Measurements from ENCODE around the gene NDUFB7. TPM values are rescaled to one million over a fixed set of nuclear protein-coding genes. Genes with fewer than 3 reads are reported as not detected.

Gene NDUFB7
- total RNA-seq = 100 to 1,000 TPM in 6 of 7 donors, 10 to 100 TPM in 1; 86.9 to 429 (median 143) TPM
- polyA plus RNA-seq = 100 to 1,000 TPM in 1 of 2 donors, not detected in 1; 317 TPM
- long read RNA-seq, donor 1, transcript NDUFB7-201 (3 exons, 531 nt) = major isoform, 12 of 14 reads
- long read RNA-seq, donor 1, partial matches to known transcripts = 0 of 14 reads
- long read RNA-seq, donor 1, other reads (novel, unspliced or antisense) = 2 of 14 reads
- long read RNA-seq, donor 2, transcript NDUFB7-201 (3 exons, 531 nt) = major isoform, 115 of 115 reads
- long read RNA-seq, donor 2, partial matches to known transcripts = 0 of 115 reads
- long read RNA-seq, donor 2, other reads (novel, unspliced or antisense) = 0 of 115 reads
- long read RNA-seq, donor 3, transcript NDUFB7-201 (3 exons, 531 nt) = major isoform, 80 of 87 reads
- long read RNA-seq, donor 3, partial matches to known transcripts = 4 of 87 reads
- long read RNA-seq, donor 3, other reads (novel, unspliced or antisense) = 3 of 87 reads

GRCh38 chr19:14571695-14572490 lies at the start of gene NDUFB7:
NDUFB7 (minus strand) TSS chr19:14572066; CDS start chr19:14572000, 66 bp downstream.
- H3K36me3 ChIP-seq = no peaks in the 10 kb centered on the region
- H3K4me1 ChIP-seq (ENCODE audit: insufficient read depth) = peaks cover 10% of the 10 kb centered on the region
- peak; percentile 81 to 88 (median 84) for DNase-seq
- no peaks in the 10 kb centered on the region for H3K27me3 ChIP-seq
- TF ChIP-seq EP300 (IDR thresholded peaks at IDR 0.05) = no peak
- no peak for TF ChIP-seq POLR2A (IDR thresholded peaks at IDR 0.05)
- peak; percentile 14 to 77 (median 56) for TF ChIP-seq CTCF (IDR thresholded peaks at IDR 0.05)
- H3K9me3 ChIP-seq = no peaks in the 10 kb centered on the region
- intact Hi-C loops (cut with DNase I) = no loop called here
- H3K27ac ChIP-seq = no peak within 1 kb of the TSS
- peak within 1 kb of the TSS; percentile 100 for H3K4me3 ChIP-seq
- WGBS, 3 donors = 2 to 3% (median 2%) methylated on average over 39 to 40 of the region's 40 CpGs

DNA sequence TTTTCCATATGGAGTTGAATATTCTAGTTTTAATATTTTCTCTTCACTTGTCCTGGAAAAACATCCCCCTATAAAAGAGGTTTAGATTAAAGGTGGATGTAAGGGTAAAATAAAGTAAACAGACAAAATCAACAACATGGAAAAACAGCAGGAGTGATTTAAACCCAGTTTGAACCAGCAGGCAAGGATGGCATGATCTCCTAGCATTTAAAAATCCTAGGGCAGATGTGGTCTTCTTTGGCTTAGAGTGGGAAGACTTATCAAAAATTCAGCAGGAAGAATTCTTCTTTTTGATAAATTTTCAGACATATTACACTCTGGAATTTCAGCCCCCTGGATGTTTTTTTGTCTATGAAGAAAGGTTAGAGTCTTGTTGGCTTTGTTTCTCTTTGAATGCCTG lies 47.5 kb upstream of the NDUFB7 start:
- DNase-seq = no peak
- H3K36me3 ChIP-seq = no peaks in the 10 kb centered on the region
- intact Hi-C loops (cut with DNase I) = loop anchor here in 1 of 4 donors (2.0 kb wide), 1 partner anchor 55 kb away; the partner anchor contains the start of gene ADGRE3
- peaks cover 0 to 4% of the 10 kb centered on the region in 2 donors for H3K9me3 ChIP-seq
- H3K4me1 ChIP-seq (ENCODE audit: insufficient read depth) = no peaks in the 10 kb centered on the region
- H3K27me3 ChIP-seq = no peaks in the 10 kb centered on the region
- H3K4me3 ChIP-seq = no peak overlapping the region
- TF ChIP-seq POLR2A (IDR thresholded peaks at IDR 0.05) (no peak), EP300 (IDR thresholded peaks at IDR 0.05) (no peak), CTCF (IDR thresholded peaks at IDR 0.05) (no peak)
- no peak overlapping the region for H3K27ac ChIP-seq

GRCh38 chr19:14616407-14616806 lies 44.5 kb upstream of the NDUFB7 start:
- H3K4me1 ChIP-seq (ENCODE audit: insufficient read depth) = no peaks in the 10 kb centered on the region
- no peak overlapping the region for H3K4me3 ChIP-seq
- DNase-seq = no peak
- H3K36me3 ChIP-seq = no peaks in the 10 kb centered on the region
- H3K27ac ChIP-seq = no peak overlapping the region
- no peaks in the 10 kb centered on the region for H3K27me3 ChIP-seq
- 88 to 91% (median 90%) methylated on average over 3 of the region's 3 CpGs for WGBS, 3 donors
- TF ChIP-seq POLR2A (IDR thresholded peaks at IDR 0.05) (no peak), EP300 (IDR thresholded peaks at IDR 0.05) (no peak), CTCF (IDR thresholded peaks at IDR 0.05) (no peak)
- intact Hi-C loops (cut with DNase I) = no loop called here
- H3K9me3 ChIP-seq = peaks cover 0 to 4% of the 10 kb centered on the region in 2 donors

DNA sequence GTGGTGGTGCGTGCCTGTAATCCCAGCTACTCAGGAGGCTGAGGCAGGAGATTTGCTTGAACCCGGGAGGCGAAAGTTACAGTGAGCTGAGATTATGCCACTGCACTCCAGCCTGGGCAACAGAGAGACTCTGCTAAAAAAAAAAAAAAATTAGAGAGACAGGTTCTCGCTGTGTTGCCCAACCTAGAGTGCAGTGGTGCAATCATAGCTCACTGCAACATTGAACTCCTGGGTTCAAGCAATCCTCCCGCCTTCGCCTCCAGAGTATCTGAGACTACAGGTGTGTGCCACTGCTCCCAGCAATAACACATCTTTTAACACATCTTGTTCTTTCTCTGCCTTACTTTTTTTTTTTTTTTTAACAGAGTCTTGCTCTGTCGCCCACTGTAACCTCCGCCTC lies 43.8 kb upstream of the NDUFB7 start:
- intact Hi-C loops (cut with DNase I) = no loop called here
- Histone ChIP-seq H3K4me1 (ENCODE audit: insufficient read depth) (no peaks in the 10 kb centered on the region), H3K9me3 (peaks cover 0 to 4% of the 10 kb centered on the region in 2 donors), H3K36me3 (no peaks in the 10 kb centered on the region), H3K4me3 (no peak overlapping the region), H3K27me3 (no peaks in the 10 kb centered on the region), H3K27ac (no peak overlapping the region)
- 90 to 96% (median 94%) methylated on average over 8 of the region's 8 CpGs for WGBS, 3 donors
- TF ChIP-seq EP300 (IDR thresholded peaks at IDR 0.05) (no peak), POLR2A (IDR thresholded peaks at IDR 0.05) (no peak), CTCF (IDR thresholded peaks at IDR 0.05) (no peak)
- no peak for DNase-seq
